DOHH2 (cell line): Measurements from ENCODE around the gene DSTN.

Experiments
- H3F3A ChIP-seq: fragments of 200-600 bp; sonication (generic), shearing (Covaris generic); 2 replicates; pipeline ENCODE4 v1.6.0; 2016; ENCODE audit warnings: antibody characterized with exemption, mild to moderate bottlenecking; ENCODE audit not compliant: control insufficient read depth, insufficient read depth
- H3K27ac ChIP-seq: fragments of 200-600 bp; sonication (generic); 2 replicates; pipeline ENCODE4 v1.5.1; 2014; ENCODE audit warnings: low read depth, mild to moderate bottlenecking, low read length, moderate library complexity
- H3K27me3 ChIP-seq: fragments of 200-600 bp; sonication (generic); 2 replicates; pipeline ENCODE4 v1.6.1; 2014; ENCODE audit warnings: mild to moderate bottlenecking, low read length, mixed read lengths; ENCODE audit not compliant: control insufficient read depth
- H3K36me3 ChIP-seq: fragments of 200-600 bp; sonication (generic); 2 replicates; pipeline ENCODE4 v1.6.1; 2014; ENCODE audit warnings: mild to moderate bottlenecking, low read length, moderate library complexity, mixed read lengths; ENCODE audit not compliant: control insufficient read depth
- H3K4me1 ChIP-seq: fragments of 200-600 bp; sonication (generic); 2 replicates; pipeline ENCODE4 v1.6.1; 2014; ENCODE audit warnings: mild to moderate bottlenecking, low read length, mixed read lengths; ENCODE audit not compliant: control insufficient read depth
- H3K4me2 ChIP-seq: fragments of 200-600 bp; sonication (generic); 2 replicates; pipeline ENCODE4 v1.6.0; 2014; ENCODE audit warnings: mild to moderate bottlenecking, low read length, moderate library complexity
- H3K4me3 ChIP-seq: fragments of 200-600 bp; sonication (generic); 2 replicates; pipeline ENCODE4 v1.5.1; 2014; ENCODE audit warnings: mild to moderate bottlenecking, low read length, mixed read lengths
- H3K79me2 ChIP-seq: fragments of 200-600 bp; sonication (generic); 2 replicates; pipeline ENCODE4 v1.6.1; 2014; ENCODE audit warnings: mild to moderate bottlenecking, low read length, mixed read lengths; ENCODE audit not compliant: control insufficient read depth
- H3K9me2 ChIP-seq: fragments of 200-600 bp; sonication (generic); replicated peaks from 2 replicates; pipeline ENCODE4 v1.6.1; 2014; ENCODE audit warnings: mild to moderate bottlenecking, low read length, mixed read lengths; ENCODE audit not compliant: control insufficient read depth
- H3K9me3 ChIP-seq: fragments of 200-600 bp; sonication (generic); 2 replicates; pipeline ENCODE4 v1.6.1; 2014; ENCODE audit warnings: antibody characterized with exemption, low read length, mixed read lengths; ENCODE audit not compliant: control insufficient read depth, insufficient read depth
- H4K20me1 ChIP-seq: fragments of 200-600 bp; sonication (generic); 2 replicates; pipeline ENCODE4 v1.6.0; 2014; ENCODE audit warnings: low read depth, mild to moderate bottlenecking, antibody characterized with exemption, low read length, moderate library complexity; ENCODE audit not compliant: control insufficient read depth, insufficient read depth
- CTCF ChIP-seq: fragments of 200-600 bp; sonication (generic); IDR thresholded peaks from one replicate; pipeline ENCODE4 v1.5.1; 2014; ENCODE audit warnings: antibody characterized with exemption, mild to moderate bottlenecking, low read depth, low read length; ENCODE audit not compliant: poor library complexity, severe bottlenecking
- EZH2phosphoT487 ChIP-seq: fragments of 200-600 bp; sonication (generic); IDR thresholded peaks from 2 replicates; pipeline ENCODE4 v1.6.1; 2017; ENCODE audit warnings: borderline replicate concordance, mild to moderate bottlenecking, antibody characterized with exemption, low read length, moderate library complexity, mixed read lengths

Gene DSTN

DNA sequence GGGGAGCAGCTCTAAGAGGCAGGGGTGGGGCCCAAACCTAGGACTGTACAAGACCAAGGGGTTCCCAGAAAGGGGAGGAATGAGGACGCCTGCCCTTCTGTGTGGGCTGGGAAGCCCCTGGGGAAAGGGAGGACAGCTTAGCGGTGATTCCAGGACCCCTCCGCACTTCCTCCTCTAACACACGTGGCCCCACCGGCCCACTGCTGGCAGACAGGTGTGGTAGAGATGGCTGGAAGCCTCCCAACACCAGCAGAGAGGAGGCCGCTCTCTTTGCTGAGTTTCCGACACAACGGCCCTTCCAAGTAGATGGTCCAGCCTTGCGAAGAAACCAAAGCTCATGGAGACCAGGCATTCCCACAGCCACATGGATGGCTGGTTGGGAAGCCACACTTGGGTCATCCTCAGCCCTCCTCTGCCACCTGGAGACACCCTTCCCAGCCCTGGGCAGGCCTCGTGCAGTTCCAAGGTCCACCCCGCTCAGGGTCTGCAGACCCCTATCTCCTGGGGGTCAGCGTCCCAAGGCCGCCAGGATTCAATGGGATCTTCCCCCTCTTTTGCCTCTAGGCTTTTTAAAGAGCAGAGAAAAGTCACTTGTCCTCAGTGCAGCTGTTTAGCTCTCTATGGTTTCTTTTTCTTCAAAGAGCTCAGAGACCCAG lies 68.2 kb downstream of the DSTN start:
- H3K9me2 ChIP-seq = no peaks in the 10 kb centered on the region
- no peaks in the 10 kb centered on the region for H4K20me1 ChIP-seq
- H3K4me1 ChIP-seq = no peaks in the 10 kb centered on the region
- no peaks in the 10 kb centered on the region for H3K27me3 ChIP-seq
- H3F3A ChIP-seq = no peaks in the 10 kb centered on the region
- H3K4me2 ChIP-seq = no peak overlapping the region
- TF ChIP-seq CTCF (no peak), EZH2phosphoT487 (no peak)
- H3K79me2 ChIP-seq = no peaks in the 10 kb centered on the region
- H3K4me3 ChIP-seq = no peak overlapping the region
- H3K27ac ChIP-seq = no peak overlapping the region
- no peaks in the 10 kb centered on the region; the same call in 1 of the 2 replicates for H3K36me3 ChIP-seq
- no peaks in the 10 kb centered on the region for H3K9me3 ChIP-seq

DNA sequence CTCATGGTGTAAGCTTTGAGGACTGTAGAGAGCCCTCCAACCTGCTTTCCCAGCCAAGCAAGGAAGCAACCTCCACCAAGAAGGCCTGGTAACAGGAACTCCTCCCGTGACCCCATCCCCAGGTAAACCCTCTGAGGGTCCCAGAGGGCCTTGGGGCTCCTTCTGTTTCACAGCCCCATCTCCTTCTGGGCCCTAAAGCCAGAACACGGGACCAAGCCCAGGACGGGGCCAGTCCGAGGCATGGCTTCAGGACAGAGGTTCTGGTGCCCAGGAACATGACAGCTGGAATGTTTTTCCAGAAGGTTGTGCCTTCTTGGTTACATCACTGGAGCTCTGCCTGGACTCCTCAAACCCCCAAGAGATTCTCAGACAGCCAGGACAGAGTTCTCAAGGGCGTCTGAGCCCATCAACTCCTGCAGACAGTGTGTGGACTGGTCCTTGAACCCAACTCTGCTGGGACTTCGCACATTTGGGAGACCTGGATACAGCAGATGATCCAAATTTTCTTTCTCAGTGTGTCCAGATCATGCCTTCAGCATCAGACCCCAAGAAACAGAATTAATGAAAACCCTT lies 69.0 kb downstream of the DSTN start:
- Histone ChIP-seq H3K4me3 (no peak overlapping the region), H3K27me3 (no peaks in the 10 kb centered on the region), H3K9me3 (no peaks in the 10 kb centered on the region), H4K20me1 (no peaks in the 10 kb centered on the region), H3K9me2 (no peaks in the 10 kb centered on the region), H3K4me2 (no peak overlapping the region), H3K4me1 (peaks cover 3% of the 10 kb centered on the region), H3K27ac (no peak overlapping the region), H3K36me3 (no peaks in the 10 kb centered on the region; the same call in 1 of the 2 replicates), H3F3A (no peaks in the 10 kb centered on the region), H3K79me2 (no peaks in the 10 kb centered on the region)
- no peak for TF ChIP-seq CTCF
- no peak for TF ChIP-seq EZH2phosphoT487

DNA sequence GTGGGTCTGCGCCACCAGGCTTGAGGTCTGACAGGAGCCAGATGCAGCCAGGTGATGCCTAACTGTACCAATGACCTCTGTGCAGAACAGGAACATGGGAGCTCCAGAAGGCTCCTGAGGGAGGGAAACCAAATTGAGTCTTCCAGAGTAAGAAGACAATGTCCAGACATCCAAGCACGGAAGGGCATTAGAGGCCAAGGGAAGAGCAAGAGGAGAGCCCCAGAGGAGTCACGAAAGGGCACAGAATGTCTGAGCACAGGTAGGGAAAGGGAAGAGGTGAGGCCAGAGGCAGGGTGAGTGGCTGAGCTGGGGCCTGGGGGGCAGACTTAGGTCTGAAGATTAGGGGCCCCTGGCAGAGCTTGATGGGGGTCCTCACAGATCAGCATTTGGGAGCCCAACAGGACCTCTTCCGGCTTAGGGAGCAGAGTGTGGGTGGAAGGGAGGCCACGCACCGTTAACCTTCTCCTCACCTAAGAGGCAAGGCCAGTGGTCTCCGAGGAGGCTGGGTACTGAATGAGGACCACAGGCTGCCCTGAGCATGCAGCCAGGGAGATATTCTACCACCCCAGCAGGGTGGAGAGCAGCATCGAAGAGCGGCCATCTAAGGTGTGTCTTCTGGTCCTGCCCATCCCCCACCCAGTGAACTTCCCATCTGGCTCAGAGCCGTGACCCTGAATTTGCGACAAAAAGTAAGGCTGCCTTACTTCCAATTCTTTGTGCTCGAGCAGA lies 70.4 kb downstream of the DSTN start:
- no peaks in the 10 kb centered on the region for H4K20me1 ChIP-seq
- H3K36me3 ChIP-seq = no peaks in the 10 kb centered on the region; the same call in 1 of the 2 replicates
- no peaks in the 10 kb centered on the region for H3K9me2 ChIP-seq
- H3K4me1 ChIP-seq = peaks cover 10% of the 10 kb centered on the region
- no peaks in the 10 kb centered on the region for H3K9me3 ChIP-seq
- no peaks in the 10 kb centered on the region for H3K27me3 ChIP-seq
- H3K4me2 ChIP-seq = no peak overlapping the region
- TF ChIP-seq CTCF (no peak), EZH2phosphoT487 (no peak)
- no peak overlapping the region for H3K4me3 ChIP-seq
- no peaks in the 10 kb centered on the region for H3F3A ChIP-seq
- H3K27ac ChIP-seq = no peak overlapping the region
- no peaks in the 10 kb centered on the region for H3K79me2 ChIP-seq
